ENCODE data around the gene JMY. TPM values are rescaled to one million over a fixed set of nuclear protein-coding genes. Genes with fewer than 3 reads are reported as not detected.

The JMY gene
- total RNA-seq, 1 experiment from 2014 or later = 15.6 TPM

DNA sequence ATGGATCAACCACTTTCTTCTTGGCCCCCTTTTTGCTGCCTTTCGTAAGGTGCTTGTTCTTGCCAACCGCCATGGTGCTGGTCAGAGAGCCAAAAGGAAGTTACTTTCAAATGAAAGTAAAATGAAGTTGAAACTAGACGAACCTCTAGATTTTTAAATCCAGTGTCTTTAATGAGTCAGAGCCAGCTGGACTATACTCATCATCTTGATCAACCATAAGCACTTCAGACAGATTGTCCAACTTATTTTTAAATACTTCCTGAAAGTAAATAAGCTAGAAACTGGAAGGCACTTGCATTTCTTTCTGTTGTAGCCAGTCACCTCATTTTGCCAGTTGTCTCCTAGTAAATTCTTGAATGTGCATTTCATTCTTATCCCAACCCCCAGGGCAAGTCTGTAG is 48.9 kb downstream of the JMY start:
- no peak overlapping the region for H3K9ac ChIP-seq (ENCODE audit: low read length)
- no peak overlapping the region for H3K27ac ChIP-seq (ENCODE audit: low read depth, low read length)
- ATAC-seq (no peak), DNase-seq (ENCODE audit: low read depth, low spot score) (no peak)
- H3K9me2 ChIP-seq (ENCODE audit: insufficient read depth) = no peaks in the 10 kb centered on the region
- H3K27me3 ChIP-seq (ENCODE audit: insufficient read depth, low read length) = no peaks in the 10 kb centered on the region
- no peak overlapping the region for H3K4me3 ChIP-seq (replicated peaks in 1 of 2; ENCODE audit: low read depth in 1 of 2, low read length in 2 of 2)
- no peaks in the 10 kb centered on the region for H3K79me2 ChIP-seq (ENCODE audit: insufficient read depth, low read length)
- BruUV-seq (replicated peaks) = no TSS peak
- no peak overlapping the region for H2AFZ ChIP-seq (ENCODE audit: low read depth, low read length, poor library complexity, severe bottlenecking)
- H3K4me1 ChIP-seq (ENCODE audit: control insufficient read depth in 1 of 2, insufficient read depth in 2 of 2, low read length in 2 of 2) = no peaks in the 10 kb centered on the region
- ChIA-PET POLR2A (no interaction called here), CTCF (no interaction called here), RAD21 (ENCODE audit: low non-redundant PET in 1 of 2, low total read pairs in 2 of 2, uncharacterized antibody in 2 of 2, unreplicated experiment in 2 of 2) (no interaction called here)
- no peaks in the 10 kb centered on the region for H3K36me3 ChIP-seq (ENCODE audit: control insufficient read depth in 1 of 2, insufficient read depth in 2 of 2, low read length in 2 of 2)
- H4K20me1 ChIP-seq (ENCODE audit: insufficient read depth) = no peaks in the 10 kb centered on the region
- intact Hi-C loops (cut with micrococcal nuclease) = no loop called here
- no peaks in the 10 kb centered on the region for H3K9me3 ChIP-seq (ENCODE audit: control insufficient read depth in 1 of 2, insufficient read depth in 1 of 2, low read depth in 1 of 2, low read length in 2 of 2)
- TF ChIP-seq ZNF274 (IDR thresholded peaks at IDR 0.05; ENCODE audit: low read depth, low read length) (no peak), YY1 (IDR thresholded peaks at IDR 0.05; ENCODE audit: extremely low read depth, insufficient replicate concordance, low read depth, low read length) (no peak), POLR2AphosphoS5 (IDR thresholded peaks at IDR 0.05; ENCODE audit: low read depth, low read length) (no peak)
- H3K4me2 ChIP-seq (ENCODE audit: low read length) = no peak overlapping the region

DNA sequence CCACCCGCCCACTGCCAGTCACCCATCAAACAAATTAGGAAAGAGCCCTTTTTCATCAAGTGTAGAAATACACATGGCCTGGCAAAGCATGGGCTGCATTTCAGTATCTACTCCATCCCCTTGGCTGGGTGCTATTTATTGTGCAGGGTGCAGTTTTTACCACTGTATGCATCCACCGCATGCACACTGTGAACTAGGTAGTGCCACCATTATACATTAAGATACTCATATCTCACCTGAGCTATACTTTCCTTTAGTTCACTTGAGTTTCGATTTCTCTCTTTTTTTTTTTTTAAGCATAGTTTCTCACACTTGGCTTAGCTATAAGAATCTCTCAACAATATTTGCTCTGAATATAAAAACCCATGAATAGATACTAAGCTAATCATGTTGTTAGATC is 49.4 kb downstream of the JMY start:
- H3K9me3 ChIP-seq (ENCODE audit: control insufficient read depth in 1 of 2, insufficient read depth in 1 of 2, low read depth in 1 of 2, low read length in 2 of 2) = no peaks in the 10 kb centered on the region

More for the DNA sequence above, 49.4 kb downstream of the JMY start:
- no TSS peak for BruUV-seq (replicated peaks)
- Histone ChIP-seq H3K79me2 (ENCODE audit: insufficient read depth, low read length) (no peaks in the 10 kb centered on the region), H3K27me3 (ENCODE audit: insufficient read depth, low read length) (no peaks in the 10 kb centered on the region), H3K4me3 (replicated peaks in 1 of 2; ENCODE audit: low read depth in 1 of 2, low read length in 2 of 2) (no peak overlapping the region), H4K20me1 (ENCODE audit: insufficient read depth) (no peaks in the 10 kb centered on the region), H3K9ac (ENCODE audit: low read length) (no peak overlapping the region), H3K4me1 (ENCODE audit: control insufficient read depth in 1 of 2, insufficient read depth in 2 of 2, low read length in 2 of 2) (no peaks in the 10 kb centered on the region), H3K36me3 (ENCODE audit: control insufficient read depth in 1 of 2, insufficient read depth in 2 of 2, low read length in 2 of 2) (no peaks in the 10 kb centered on the region), H3K9me2 (ENCODE audit: insufficient read depth) (no peaks in the 10 kb centered on the region), H3K27ac (ENCODE audit: low read depth, low read length) (no peak overlapping the region), H3K4me2 (ENCODE audit: low read length) (no peak overlapping the region), H2AFZ (ENCODE audit: low read depth, low read length, poor library complexity, severe bottlenecking) (no peak overlapping the region)
- ChIA-PET POLR2A (no interaction called here), RAD21 (ENCODE audit: low non-redundant PET in 1 of 2, low total read pairs in 2 of 2, uncharacterized antibody in 2 of 2, unreplicated experiment in 2 of 2) (no interaction called here), CTCF (no interaction called here)
- DNase-seq (ENCODE audit: low read depth, low spot score) (no peak), ATAC-seq (no peak)
- TF ChIP-seq, protein P1, sequence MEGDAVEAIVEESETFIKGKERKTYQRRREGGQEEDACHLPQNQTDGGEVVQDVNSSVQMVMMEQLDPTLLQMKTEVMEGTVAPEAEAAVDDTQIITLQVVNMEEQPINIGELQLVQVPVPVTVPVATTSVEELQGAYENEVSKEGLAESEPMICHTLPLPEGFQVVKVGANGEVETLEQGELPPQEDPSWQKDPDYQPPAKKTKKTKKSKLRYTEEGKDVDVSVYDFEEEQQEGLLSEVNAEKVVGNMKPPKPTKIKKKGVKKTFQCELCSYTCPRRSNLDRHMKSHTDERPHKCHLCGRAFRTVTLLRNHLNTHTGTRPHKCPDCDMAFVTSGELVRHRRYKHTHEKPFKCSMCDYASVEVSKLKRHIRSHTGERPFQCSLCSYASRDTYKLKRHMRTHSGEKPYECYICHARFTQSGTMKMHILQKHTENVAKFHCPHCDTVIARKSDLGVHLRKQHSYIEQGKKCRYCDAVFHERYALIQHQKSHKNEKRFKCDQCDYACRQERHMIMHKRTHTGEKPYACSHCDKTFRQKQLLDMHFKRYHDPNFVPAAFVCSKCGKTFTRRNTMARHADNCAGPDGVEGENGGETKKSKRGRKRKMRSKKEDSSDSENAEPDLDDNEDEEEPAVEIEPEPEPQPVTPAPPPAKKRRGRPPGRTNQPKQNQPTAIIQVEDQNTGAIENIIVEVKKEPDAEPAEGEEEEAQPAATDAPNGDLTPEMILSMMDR (IDR thresholded peaks at IDR 0.05 in 2 of 3, conservative IDR thresholded peaks at IDR 0.05 in 1 of 3; ENCODE audit: borderline replicate concordance in 1 of 3, insufficient read depth in 1 of 3, low read depth in 2 of 3, low read length in 2 of 3) = no peak
- TF ChIP-seq ZNF274 (IDR thresholded peaks at IDR 0.05; ENCODE audit: low read depth, low read length) = no peak
- no peak for TF ChIP-seq ELF1 (IDR thresholded peaks at IDR 0.05; ENCODE audit: borderline replicate concordance, low read depth)
- intact Hi-C loops (cut with micrococcal nuclease) = no loop called here

Data from HCT116 (cell line).